Loucy (cell line): ENCODE measurements around the gene FHDC1.

Source experiments
- CTCF ChIP-seq: fragments of 200-600 bp; sonication (generic); conservative IDR thresholded peaks from 2 replicates; pipeline ENCODE4 v1.5.1; 2014; ENCODE audit warnings: mild to moderate bottlenecking, antibody characterized with exemption, low read length
- EZH2phosphoT487 ChIP-seq: fragments of 200-600 bp; IDR thresholded peaks from 2 replicates; pipeline ENCODE4 v1.6.1; 2018; ENCODE audit warnings: antibody characterized with exemption, mild to moderate bottlenecking, moderate library complexity, borderline replicate concordance

- no peak for TF ChIP-seq CTCF
- no peak for TF ChIP-seq EZH2phosphoT487
Observed at GRCh38 chr4:152962150-152962549, 26.0 kb downstream of the FHDC1 start.
